ENCODE measurements around the gene SGPP2. TPM values are rescaled to one million over a fixed set of nuclear protein-coding genes. Genes with fewer than 3 reads are reported as not detected.

Gene SGPP2
- total RNA-seq, 1 experiment from 2014 or later = not detected

DNA sequence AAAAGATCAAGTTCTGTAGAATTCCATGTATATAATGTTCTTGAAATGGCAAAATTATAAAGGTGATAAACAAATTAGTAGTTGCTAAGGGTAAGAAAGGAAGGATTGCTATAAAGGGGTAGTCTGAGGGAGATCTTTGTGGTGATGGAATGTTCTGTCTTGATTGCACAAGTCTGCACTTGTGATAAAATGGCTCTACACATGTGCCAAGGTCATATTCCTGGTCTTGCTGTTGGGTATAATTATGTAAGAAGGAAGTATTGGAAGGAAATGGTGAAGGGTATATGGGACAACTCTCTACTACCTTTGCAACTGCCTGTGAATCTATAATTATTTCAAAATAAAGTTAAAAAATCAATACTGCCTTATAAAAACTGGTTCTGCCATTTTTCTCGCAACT lies 15.3 kb downstream of the SGPP2 start:
- Histone ChIP-seq H4K20me1 (ENCODE audit: low read length) (no peaks in the 10 kb centered on the region), H3K4me2 (ENCODE audit: low read length) (no peak overlapping the region), H3K36me3 (ENCODE audit: low read depth, low read length) (no peaks in the 10 kb centered on the region), H3K9me3 (ENCODE audit: low read length) (no peaks in the 10 kb centered on the region), H3K9me2 (replicated peaks; ENCODE audit: low read length) (no peaks in the 10 kb centered on the region), H3K79me2 (ENCODE audit: low read length) (no peaks in the 10 kb centered on the region), H3K27ac (ENCODE audit: low read length) (no peak overlapping the region), H3F3A (ENCODE audit: low read length, unreplicated experiment) (no peaks in the 10 kb centered on the region), H3K4me3 (ENCODE audit: low read length) (no peak overlapping the region), H3K4me1 (ENCODE audit: insufficient read depth, low read length) (no peaks in the 10 kb centered on the region), H3K9ac (ENCODE audit: low read length) (no peak overlapping the region), H3K27me3 (ENCODE audit: low read length) (0 out of 2 replicates have a peak, but pooled peaks cover 6% of the 10 kb centered on the region), H2AFZ (ENCODE audit: low read length) (no peak overlapping the region)
- BruUV-seq (replicated peaks) = no TSS peak
- ChIA-PET POLR2A (ENCODE audit: unreplicated experiment) (no interaction called here), CTCF (no interaction called here)
- DNase-seq = no peak
- TF ChIP-seq EZH2phosphoT487 (IDR thresholded peaks at IDR 0.05; ENCODE audit: borderline replicate concordance, low read length) (no peak), EZH2 (IDR thresholded peaks at IDR 0.05; ENCODE audit: low read length, unreplicated experiment) (no peak)
- TF ChIP-seq, protein P1, sequence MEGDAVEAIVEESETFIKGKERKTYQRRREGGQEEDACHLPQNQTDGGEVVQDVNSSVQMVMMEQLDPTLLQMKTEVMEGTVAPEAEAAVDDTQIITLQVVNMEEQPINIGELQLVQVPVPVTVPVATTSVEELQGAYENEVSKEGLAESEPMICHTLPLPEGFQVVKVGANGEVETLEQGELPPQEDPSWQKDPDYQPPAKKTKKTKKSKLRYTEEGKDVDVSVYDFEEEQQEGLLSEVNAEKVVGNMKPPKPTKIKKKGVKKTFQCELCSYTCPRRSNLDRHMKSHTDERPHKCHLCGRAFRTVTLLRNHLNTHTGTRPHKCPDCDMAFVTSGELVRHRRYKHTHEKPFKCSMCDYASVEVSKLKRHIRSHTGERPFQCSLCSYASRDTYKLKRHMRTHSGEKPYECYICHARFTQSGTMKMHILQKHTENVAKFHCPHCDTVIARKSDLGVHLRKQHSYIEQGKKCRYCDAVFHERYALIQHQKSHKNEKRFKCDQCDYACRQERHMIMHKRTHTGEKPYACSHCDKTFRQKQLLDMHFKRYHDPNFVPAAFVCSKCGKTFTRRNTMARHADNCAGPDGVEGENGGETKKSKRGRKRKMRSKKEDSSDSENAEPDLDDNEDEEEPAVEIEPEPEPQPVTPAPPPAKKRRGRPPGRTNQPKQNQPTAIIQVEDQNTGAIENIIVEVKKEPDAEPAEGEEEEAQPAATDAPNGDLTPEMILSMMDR (conservative IDR thresholded peaks at IDR 0.05; ENCODE audit: low read depth, low read length) = no peak
- ATAC-seq = no peak
- intact Hi-C loops (cut with micrococcal nuclease) = no loop called here

DNA sequence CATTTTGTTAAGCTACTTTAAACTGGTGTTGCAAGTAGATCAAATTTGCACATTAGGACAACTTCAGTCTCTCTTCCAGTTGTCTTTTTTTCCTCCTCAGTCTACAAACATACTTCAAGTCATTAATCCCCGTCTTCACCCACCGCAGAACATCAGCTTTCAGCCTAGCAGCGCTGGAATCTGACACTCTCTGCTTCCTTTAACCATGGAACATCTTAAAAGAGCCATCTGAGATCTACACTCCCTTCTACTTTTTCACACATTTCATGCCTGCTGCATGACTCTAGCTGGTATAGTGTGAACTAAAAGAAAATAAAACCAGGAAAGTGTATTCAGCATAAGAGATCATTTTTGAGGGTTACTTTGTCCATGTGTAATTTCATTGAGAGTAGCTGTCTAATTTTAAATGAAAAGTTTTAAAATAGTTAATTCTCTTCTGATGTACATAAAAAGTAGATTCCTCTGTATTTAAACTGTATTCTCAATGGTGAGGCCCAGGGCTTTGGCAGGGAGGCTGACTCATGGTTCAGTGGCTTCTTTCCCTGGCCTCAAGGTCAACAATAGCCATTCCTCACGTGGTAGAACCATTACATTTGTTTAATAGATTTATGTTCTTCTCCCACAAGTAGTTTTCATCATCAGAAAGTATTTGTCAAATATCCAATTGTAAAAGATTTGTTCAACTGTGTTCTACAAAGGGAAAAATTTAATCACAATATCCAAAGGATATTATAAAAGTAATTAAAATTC lies 16.5 kb downstream of the SGPP2 start:
- Histone ChIP-seq H3K36me3 (ENCODE audit: low read depth, low read length) (no peaks in the 10 kb centered on the region), H3K27me3 (ENCODE audit: low read length) (0 out of 2 replicates have a peak, but pooled peaks cover 9% of the 10 kb centered on the region), H3F3A (ENCODE audit: low read length, unreplicated experiment) (no peaks in the 10 kb centered on the region), H3K27ac (ENCODE audit: low read length) (no peak overlapping the region), H4K20me1 (ENCODE audit: low read length) (no peaks in the 10 kb centered on the region), H3K9me3 (ENCODE audit: low read length) (no peaks in the 10 kb centered on the region), H3K9me2 (replicated peaks; ENCODE audit: low read length) (no peaks in the 10 kb centered on the region), H3K9ac (ENCODE audit: low read length) (no peak overlapping the region), H2AFZ (ENCODE audit: low read length) (no peak overlapping the region), H3K79me2 (ENCODE audit: low read length) (no peaks in the 10 kb centered on the region), H3K4me3 (ENCODE audit: low read length) (no peak overlapping the region), H3K4me1 (ENCODE audit: insufficient read depth, low read length) (no peaks in the 10 kb centered on the region), H3K4me2 (ENCODE audit: low read length) (no peak overlapping the region)
- no peak for TF ChIP-seq EZH2 (IDR thresholded peaks at IDR 0.05; ENCODE audit: low read length, unreplicated experiment)
- TF ChIP-seq, protein P1 (conservative IDR thresholded peaks at IDR 0.05; ENCODE audit: low read depth, low read length) = no peak
- no peak for TF ChIP-seq EZH2phosphoT487 (IDR thresholded peaks at IDR 0.05; ENCODE audit: borderline replicate concordance, low read length)
- BruUV-seq (replicated peaks) = no TSS peak
- DNase-seq (peak; percentile 8), ATAC-seq (no peak)
- intact Hi-C loops (cut with micrococcal nuclease) = no loop called here
- ChIA-PET CTCF (no interaction called here), POLR2A (ENCODE audit: unreplicated experiment) (no interaction called here)

DNA sequence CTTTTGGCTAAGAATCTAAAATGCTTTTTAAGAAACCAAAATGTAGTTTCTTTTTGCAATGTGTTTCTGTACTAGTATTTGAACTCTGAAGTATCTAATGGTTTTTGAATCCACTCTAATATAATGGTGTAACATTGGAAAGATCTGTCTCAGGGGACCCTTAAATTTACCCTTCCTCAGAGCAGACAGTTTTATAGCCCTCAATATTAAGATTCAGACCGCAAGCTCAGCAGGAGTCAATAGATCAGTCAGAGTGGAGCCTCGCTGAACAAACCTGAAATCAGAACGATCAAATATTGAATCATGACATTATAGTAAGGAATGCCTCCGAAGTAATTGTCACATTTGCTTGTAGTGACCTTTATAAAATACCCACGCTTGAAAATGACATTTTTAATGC lies 18.3 kb downstream of the SGPP2 start:
- H3K27me3 ChIP-seq (ENCODE audit: low read length) = 0 out of 2 replicates have a peak, but pooled peaks cover 9% of the 10 kb centered on the region
- H3F3A ChIP-seq (ENCODE audit: low read length, unreplicated experiment) = no peaks in the 10 kb centered on the region
- ATAC-seq = no peak
- H3K36me3 ChIP-seq (ENCODE audit: low read depth, low read length) = no peaks in the 10 kb centered on the region
- TF ChIP-seq, protein P1 (conservative IDR thresholded peaks at IDR 0.05; ENCODE audit: low read depth, low read length) = no peak
- TF ChIP-seq EZH2 (IDR thresholded peaks at IDR 0.05; ENCODE audit: low read length, unreplicated experiment) = no peak
- TF ChIP-seq EZH2phosphoT487 (IDR thresholded peaks at IDR 0.05; ENCODE audit: borderline replicate concordance, low read length) = no peak
- H3K4me3 ChIP-seq (ENCODE audit: low read length) = no peak overlapping the region
- H2AFZ ChIP-seq (ENCODE audit: low read length) = no peak overlapping the region
- H4K20me1 ChIP-seq (ENCODE audit: low read length) = no peaks in the 10 kb centered on the region
- CTCF ChIA-PET = no interaction called here
- H3K9me2 ChIP-seq (replicated peaks; ENCODE audit: low read length) = no peaks in the 10 kb centered on the region
- no peaks in the 10 kb centered on the region for H3K9me3 ChIP-seq (ENCODE audit: low read length)
- no peak overlapping the region for H3K27ac ChIP-seq (ENCODE audit: low read length)
- no peaks in the 10 kb centered on the region for H3K4me1 ChIP-seq (ENCODE audit: insufficient read depth, low read length)
- POLR2A ChIA-PET (ENCODE audit: unreplicated experiment) = no interaction called here
- no peak overlapping the region for H3K4me2 ChIP-seq (ENCODE audit: low read length)
- no peak for DNase-seq
- H3K79me2 ChIP-seq (ENCODE audit: low read length) = no peaks in the 10 kb centered on the region
- intact Hi-C loops (cut with micrococcal nuclease) = no loop called here
- BruUV-seq (replicated peaks) = no TSS peak
- H3K9ac ChIP-seq (ENCODE audit: low read length) = no peak overlapping the region

Measured in PC-3 (cell line).